Measurements from ENCODE around the gene DCLRE1B. TPM values are rescaled to one million over a fixed set of nuclear protein-coding genes. Genes with fewer than 3 reads are reported as not detected.

Gene DCLRE1B
- total and polyA plus RNA-seq, 9 of the 15 experiments (the other 6 are each of a cell fraction or from before 2014, with no cell fraction given), result 10.6 to 28.8 (median 17.2) TPM

DNA sequence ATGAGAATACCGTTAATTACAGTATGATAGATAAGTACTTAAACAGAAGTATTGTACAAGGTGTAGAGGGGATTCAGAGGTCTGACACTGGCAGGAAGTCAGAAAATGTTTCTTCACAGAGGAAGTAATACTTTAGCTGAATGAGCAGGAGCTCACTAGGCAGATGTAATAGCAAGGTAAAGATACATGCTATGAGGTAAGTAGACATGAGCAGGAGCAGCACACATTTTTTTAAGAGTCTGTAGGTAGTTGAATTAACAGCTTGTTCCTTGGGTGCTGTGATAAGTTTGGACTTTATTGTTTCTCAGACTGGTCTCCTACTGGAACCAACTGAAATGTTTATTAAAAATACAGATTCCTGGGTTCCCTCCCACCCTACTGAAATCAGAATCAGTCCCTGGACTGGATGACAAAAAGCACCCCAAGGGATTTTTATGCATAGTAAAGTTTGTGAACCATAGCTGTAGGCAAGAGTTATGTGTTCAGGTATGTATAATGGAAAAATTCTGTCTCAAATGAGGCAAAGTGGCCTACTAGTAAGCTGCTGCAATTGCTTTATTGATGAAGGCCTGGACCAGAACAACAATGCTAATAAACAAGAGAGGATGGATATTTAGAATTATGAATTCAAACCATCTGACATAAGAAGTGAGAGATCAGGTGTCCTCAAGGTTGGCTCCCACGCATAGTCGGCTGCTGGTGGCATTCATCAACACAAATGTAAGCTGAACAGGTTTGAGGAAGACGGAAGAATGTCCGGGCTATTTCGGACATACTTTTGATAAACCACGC is 1.4 kb upstream of the DCLRE1B start:
- peak overlapping the region; percentile 90 to 91 for H3K9ac ChIP-seq (ENCODE audit: insufficient read depth in 1 of 2, low read depth in 2 of 2, low read length in 2 of 2)
- FAIRE-seq, result no peak
- no TSS peak for BruUV-seq (replicated peaks)

More for the DNA sequence above, 1.4 kb upstream of the DCLRE1B start:
- Histone ChIP-seq H3K36me3 (ENCODE audit: control insufficient read depth, insufficient read depth, low read length) (peaks cover 56% of the 10 kb centered on the region), H3K4me3 (peak overlapping the region; percentile 65), H3K9me1 (ENCODE audit: control insufficient read depth, insufficient read depth, low read length) (no peaks in the 10 kb centered on the region), H4K20me1 (replicated peaks; ENCODE audit: control insufficient read depth, insufficient read depth, low read length) (no peaks in the 10 kb centered on the region), H3K4me1 (replicated peaks in 1 of 2; ENCODE audit: control insufficient read depth in 2 of 2, insufficient read depth in 2 of 2, low read length in 2 of 2) (peaks cover 10 to 19% of the 10 kb centered on the region in 2 experiments; a peak in 4 of 5 replicates), H3K4me2 (ENCODE audit: insufficient read depth, low read length) (peak overlapping the region; percentile 100), H3K27ac (ENCODE audit: extremely low read depth, low read depth, low read length) (peak overlapping the region; percentile 93), H2AFZ (ENCODE audit: low read depth, low read length) (peak overlapping the region; percentile 99), H3K9me3 (replicated peaks; ENCODE audit: control insufficient read depth, insufficient read depth, low read depth, low read length) (no peaks in the 10 kb centered on the region), H3K27me3 (ENCODE audit: control insufficient read depth in 2 of 2, insufficient read depth in 2 of 2, low read length in 2 of 2) (no peaks in the 10 kb centered on the region), H3K79me2 (ENCODE audit: control insufficient read depth, insufficient read depth, low read length) (peaks cover 44% of the 10 kb centered on the region)
- TF ChIP-seq HNRNPL (IDR thresholded peaks at IDR 0.05; ENCODE audit: low read depth, low read length) (no peak), CBFA2T3 (IDR thresholded peaks at IDR 0.05) (peak; percentile 66), NBN (IDR thresholded peaks at IDR 0.05; ENCODE audit: low read depth) (0 out of 2 replicates have a peak, but pooled peaks have one; percentile 19), EGR1 (conservative IDR thresholded peaks at IDR 0.05) (peak; percentile 31; the same call in 1 of the 2 replicates), MBD2 (IDR thresholded peaks at IDR 0.05; ENCODE audit: borderline replicate concordance, low read depth) (no peak), MIER1 (IDR thresholded peaks at IDR 0.05; ENCODE audit: low read depth) (peak; percentile 7; the same call in 1 of the 2 replicates)
- TF ChIP-seq, protein P1, sequence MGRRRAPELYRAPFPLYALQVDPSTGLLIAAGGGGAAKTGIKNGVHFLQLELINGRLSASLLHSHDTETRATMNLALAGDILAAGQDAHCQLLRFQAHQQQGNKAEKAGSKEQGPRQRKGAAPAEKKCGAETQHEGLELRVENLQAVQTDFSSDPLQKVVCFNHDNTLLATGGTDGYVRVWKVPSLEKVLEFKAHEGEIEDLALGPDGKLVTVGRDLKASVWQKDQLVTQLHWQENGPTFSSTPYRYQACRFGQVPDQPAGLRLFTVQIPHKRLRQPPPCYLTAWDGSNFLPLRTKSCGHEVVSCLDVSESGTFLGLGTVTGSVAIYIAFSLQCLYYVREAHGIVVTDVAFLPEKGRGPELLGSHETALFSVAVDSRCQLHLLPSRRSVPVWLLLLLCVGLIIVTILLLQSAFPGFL (CRISPR knock-in tag; IDR thresholded peaks at IDR 0.05), result 0 out of 2 replicates have a peak, but pooled peaks have one; percentile 26
- ATAC-seq (no peak), DNase-seq (ENCODE audit: extremely low read depth in 1 of 4, low spot score in 3 of 4) (peak; percentile 34 to 49 (median 42))
- ChIA-PET CTCF (ENCODE audit: low intra/inter-chr PET ratio) (interaction anchor here (0.7 to 3.7 kb wide), 2 partner anchors 44 to 68 kb away, joined by 3 to 23 read pairs; no protein-coding TSS in a partner anchor), POLR2A (interaction anchor here (0.6 to 3.8 kb wide), 13 partner anchors 8 to 142 kb away, joined by 3 to 64 read pairs (median 5); partner anchors contain the start of genes HIPK1 and RSBN1)
- intact Hi-C loops (cut with micrococcal nuclease) (no loop called here), in situ Hi-C loops (cut with MboI) (no loop called here)
- 12% methylated on average over 7 of the region's 7 CpGs for WGBS (ENCODE audit: insufficient coverage, low coverage, missing lambda C conversion rate)

Data from K562 (cell line).